Activated CD8-positive, alpha-beta T cell treated with anti-CD3 and anti-CD28 coated beads for 36 hours (primary cell): ENCODE results near the gene LMAN1L. TPM values are rescaled to one million over a fixed set of nuclear protein-coding genes. Genes with fewer than 3 reads are reported as not detected.

Experiments used
- ATAC-seq: fragments of 200-7000 bp; cut with Tn5 transposase; one replicate; pipeline ENCODE4 v1.10.0; 2021; ENCODE audit warnings: mild to moderate bottlenecking, moderate library complexity
- CTCF ChIA-PET: fragments of 350-600 bp; sonication (Branson Sonifier 250); formaldehyde crosslinking; loops from one replicate; lab custom pipeline; 2021; ENCODE audit warnings: antibody characterized with exemption; lab: Charles Lee
- POLR2A ChIA-PET: fragments of 350-600 bp; sonication (Branson Sonifier 250); formaldehyde crosslinking; loops from one replicate; lab custom pipeline; 2021; ENCODE audit warnings: antibody characterized with exemption; lab: Charles Lee
- DNase-seq: peaks from one replicate; pipeline ENCODE4 v3.0.0-alpha.2; 2020
- H3K27ac Mint-ChIP-seq: one replicate; pipeline ENCODE4 v1.8.0; 2021; ENCODE audit warnings: mild to moderate bottlenecking, mixed read lengths
- H3K27me3 Mint-ChIP-seq: one replicate; pipeline ENCODE4 v1.8.0; 2021; ENCODE audit warnings: mixed read lengths
- H3K36me3 Mint-ChIP-seq: one replicate; pipeline ENCODE4 v1.8.0; 2021; ENCODE audit warnings: low read depth, mixed read lengths
- H3K4me1 Mint-ChIP-seq: one replicate; pipeline ENCODE4 v1.8.0; 2021; ENCODE audit warnings: low read depth, mixed read lengths
- H3K4me3 Mint-ChIP-seq: one replicate; pipeline ENCODE4 v1.8.0; 2021; ENCODE audit warnings: mild to moderate bottlenecking, moderate library complexity, mixed read lengths
- H3K9me3 Mint-ChIP-seq: one replicate; pipeline ENCODE4 v1.8.0; 2021; ENCODE audit warnings: mixed read lengths
- CTCF ChIP-seq: fragments of 200-600 bp; IDR thresholded peaks from one replicate; pipeline ENCODE4 v1.8.0; 2022; ENCODE audit warnings: antibody characterized with exemption, mild to moderate bottlenecking
- intact Hi-C: fragments of 100-400 bp; cut with micrococcal nuclease; formaldehyde crosslinking; loops from one replicate; pipeline ENCODE4 v1.10.0; 2022
- total RNA-seq, 2 experiments: library from RNA; stranded (reverse); gene quantifications; one replicate each; pipeline ENCODE4 v1.2.3, GENCODE V29; 2021

The LMAN1L gene
- total RNA-seq, 2 experiments from 2014 or later = 0.11 TPM; not detected in 1

- H3K4me1 Mint-ChIP-seq = peaks cover 4% of the 10 kb centered on the region
- no peak within 1 kb of the TSS for H3K4me3 Mint-ChIP-seq
- H3K27me3 Mint-ChIP-seq = peaks cover 23% of the 10 kb centered on the region
- DNase-seq (peak; percentile 49), ATAC-seq (peak; percentile 57)
- CTCF ChIA-PET = interaction anchor here (1.1 to 2.1 kb wide), 7 partner anchors 10 to 186 kb away, joined by 3 to 8 read pairs (median 4); no protein-coding TSS in a partner anchor
- no peak within 1 kb of the TSS for H3K27ac Mint-ChIP-seq
- H3K36me3 Mint-ChIP-seq = no peaks in the 10 kb centered on the region
- no peaks in the 10 kb centered on the region for H3K9me3 Mint-ChIP-seq
- TF ChIP-seq CTCF = no peak
- intact Hi-C loops = no loop called here
- POLR2A ChIA-PET = interaction anchor here (1.0 to 1.9 kb wide), 5 partner anchors 10 to 44 kb away, joined by 3 to 6 read pairs (median 5); partner anchors contain the start of gene LMAN1L
Measured at GRCh38 chr15:74826364-74826819, 13.8 kb downstream of the LMAN1L start, which contains the start of gene CPLX3. Gene CPLX3 (plus strand): TSS chr15:74826627. CDS start chr15:74826704, 77 bp downstream.

GRCh38 chr15:74826921-74827320, 14.3 kb downstream of the LMAN1L start:
- Mint-ChIP-seq H3K9me3 (no peaks in the 10 kb centered on the region), H3K4me1 (peaks cover 4% of the 10 kb centered on the region), H3K27ac (no peak overlapping the region), H3K27me3 (peaks cover 23% of the 10 kb centered on the region), H3K4me3 (no peak overlapping the region), H3K36me3 (no peaks in the 10 kb centered on the region)
- intact Hi-C loops = no loop called here
- no peak for DNase-seq
- TF ChIP-seq CTCF = no peak
- no peak for ATAC-seq
- ChIA-PET CTCF (interaction anchor here (0.9 to 2.1 kb wide), 9 partner anchors 15 to 186 kb away, joined by 3 to 8 read pairs (median 4); no protein-coding TSS in a partner anchor), POLR2A (interaction anchor here (1.5 to 1.7 kb wide), 2 partner anchors 13 to 42 kb away, joined by 4 to 5 read pairs; no protein-coding TSS in a partner anchor)

- H3K4me1 Mint-ChIP-seq = peaks cover 4% of the 10 kb centered on the region
- no peak overlapping the region for H3K4me3 Mint-ChIP-seq
- ChIA-PET CTCF (interaction anchor here (0.7 to 2.1 kb wide), 10 partner anchors 8 to 196 kb away, joined by 3 to 8 read pairs (median 4); no protein-coding TSS in a partner anchor), POLR2A (interaction anchor here (1.5 to 1.7 kb wide), 2 partner anchors 13 to 43 kb away, joined by 4 to 5 read pairs; no protein-coding TSS in a partner anchor)
- H3K27me3 Mint-ChIP-seq = peaks cover 23% of the 10 kb centered on the region
- no peak for TF ChIP-seq CTCF
- no peaks in the 10 kb centered on the region for H3K9me3 Mint-ChIP-seq
- no peak for DNase-seq
- no peaks in the 10 kb centered on the region for H3K36me3 Mint-ChIP-seq
- intact Hi-C loops = no loop called here
- H3K27ac Mint-ChIP-seq = no peak overlapping the region
- ATAC-seq = no peak
Measured at GRCh38 chr15:74827614-74828013, 15.0 kb downstream of the LMAN1L start.

GRCh38 chr15:74828835-74829234, 16.2 kb downstream of the LMAN1L start:
- H3K27me3 Mint-ChIP-seq = peaks cover 23% of the 10 kb centered on the region
- POLR2A ChIA-PET = interaction anchor here (1.4 kb wide), 1 partner anchor 19 kb away, joined by 4 read pairs; no protein-coding TSS in a partner anchor

More at GRCh38 chr15:74828835-74829234, 16.2 kb downstream of the LMAN1L start:
- CTCF ChIA-PET = interaction anchor here (1.0 to 2.6 kb wide), 4 partner anchors 9 to 194 kb away, joined by 3 to 16 read pairs (median 4); no protein-coding TSS in a partner anchor
- peaks cover 4% of the 10 kb centered on the region for H3K4me1 Mint-ChIP-seq
- no peaks in the 10 kb centered on the region for H3K9me3 Mint-ChIP-seq
- no peak overlapping the region for H3K4me3 Mint-ChIP-seq
- intact Hi-C loops = no loop called here
- H3K36me3 Mint-ChIP-seq = no peaks in the 10 kb centered on the region
- H3K27ac Mint-ChIP-seq = no peak overlapping the region
- DNase-seq (no peak), ATAC-seq (no peak)
- no peak for TF ChIP-seq CTCF
